ENCODE data around the gene UBE2Q2.

Gene UBE2Q2

GRCh38 chr15:75827691-75828090, 15.6 kb upstream of the UBE2Q2 start:
- Histone ChIP-seq H3K9me3 (ENCODE audit: control insufficient read depth, insufficient read depth, low read length) (no peaks in the 10 kb centered on the region), H3K4me1 (ENCODE audit: control insufficient read depth, insufficient read depth, low read length) (peaks cover 2% of the 10 kb centered on the region; the same call in 1 of the 2 replicates), H3K27me3 (ENCODE audit: control insufficient read depth, insufficient read depth, low read length) (no peaks in the 10 kb centered on the region), H3K27ac (ENCODE audit: low read length) (no peak overlapping the region), H3K4me3 (ENCODE audit: low read length) (no peak overlapping the region), H3K36me3 (ENCODE audit: control insufficient read depth, insufficient read depth, low read length) (no peaks in the 10 kb centered on the region)
- no peak for DNase-seq (ENCODE audit: low read depth, low spot score)
- WGBS (ENCODE audit: insufficient coverage, insufficient read length): no CpG with 5 or more reads among the region's 3 CpGs

GRCh38 chr15:75828429-75828828, 14.8 kb upstream of the UBE2Q2 start:
- DNase-seq (ENCODE audit: low read depth, low spot score): no peak
- Histone ChIP-seq H3K9me3 (ENCODE audit: control insufficient read depth, insufficient read depth, low read length) (no peaks in the 10 kb centered on the region), H3K4me1 (ENCODE audit: control insufficient read depth, insufficient read depth, low read length) (peaks cover 2% of the 10 kb centered on the region; the same call in 1 of the 2 replicates), H3K36me3 (ENCODE audit: control insufficient read depth, insufficient read depth, low read length) (no peaks in the 10 kb centered on the region), H3K27me3 (ENCODE audit: control insufficient read depth, insufficient read depth, low read length) (no peaks in the 10 kb centered on the region), H3K4me3 (ENCODE audit: low read length) (no peak overlapping the region), H3K27ac (ENCODE audit: low read length) (no peak overlapping the region)
- no CpG with 5 or more reads among the region's 9 CpGs for WGBS (ENCODE audit: insufficient coverage, insufficient read length)

- no peak for DNase-seq (ENCODE audit: low read depth, low spot score)
- no peaks in the 10 kb centered on the region for H3K4me1 ChIP-seq (ENCODE audit: control insufficient read depth, insufficient read depth, low read length)
- no CpG with 5 or more reads among the region's 8 CpGs for WGBS (ENCODE audit: insufficient coverage, insufficient read length)
- H3K4me3 ChIP-seq (ENCODE audit: low read length): no peak overlapping the region
- no peaks in the 10 kb centered on the region for H3K27me3 ChIP-seq (ENCODE audit: control insufficient read depth, insufficient read depth, low read length)
- no peaks in the 10 kb centered on the region for H3K36me3 ChIP-seq (ENCODE audit: control insufficient read depth, insufficient read depth, low read length)
- H3K9me3 ChIP-seq (ENCODE audit: control insufficient read depth, insufficient read depth, low read length): no peaks in the 10 kb centered on the region
- H3K27ac ChIP-seq (ENCODE audit: low read length): no peak overlapping the region
Measured at GRCh38 chr15:75830910-75831805, 12.1 kb upstream of the UBE2Q2 start.

DNA sequence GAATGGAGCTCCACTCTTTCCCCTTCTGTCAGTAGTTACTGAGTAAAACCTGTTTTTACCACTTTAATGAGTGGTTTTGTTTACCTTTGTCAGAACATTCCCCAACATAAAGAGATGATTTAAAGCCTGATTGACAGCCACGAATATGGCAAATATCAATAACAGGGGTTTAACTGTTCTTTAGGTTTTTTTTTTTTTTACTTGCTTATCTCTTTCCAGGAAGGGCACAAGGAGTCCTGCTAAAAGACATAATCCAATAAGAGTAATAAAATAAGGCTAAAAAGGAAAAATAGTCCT, 11.5 kb upstream of the UBE2Q2 start:
- Histone ChIP-seq H3K27me3 (ENCODE audit: control insufficient read depth, insufficient read depth, low read length) (no peaks in the 10 kb centered on the region), H3K4me1 (ENCODE audit: control insufficient read depth, insufficient read depth, low read length) (no peaks in the 10 kb centered on the region), H3K27ac (ENCODE audit: low read length) (no peak overlapping the region), H3K4me3 (ENCODE audit: low read length) (no peak overlapping the region), H3K9me3 (ENCODE audit: control insufficient read depth, insufficient read depth, low read length) (no peaks in the 10 kb centered on the region), H3K36me3 (ENCODE audit: control insufficient read depth, insufficient read depth, low read length) (no peaks in the 10 kb centered on the region)
- DNase-seq (ENCODE audit: low read depth, low spot score): no peak
- no CpG with 5 or more reads among the region's 1 CpG for WGBS (ENCODE audit: insufficient coverage, insufficient read length)

DNA sequence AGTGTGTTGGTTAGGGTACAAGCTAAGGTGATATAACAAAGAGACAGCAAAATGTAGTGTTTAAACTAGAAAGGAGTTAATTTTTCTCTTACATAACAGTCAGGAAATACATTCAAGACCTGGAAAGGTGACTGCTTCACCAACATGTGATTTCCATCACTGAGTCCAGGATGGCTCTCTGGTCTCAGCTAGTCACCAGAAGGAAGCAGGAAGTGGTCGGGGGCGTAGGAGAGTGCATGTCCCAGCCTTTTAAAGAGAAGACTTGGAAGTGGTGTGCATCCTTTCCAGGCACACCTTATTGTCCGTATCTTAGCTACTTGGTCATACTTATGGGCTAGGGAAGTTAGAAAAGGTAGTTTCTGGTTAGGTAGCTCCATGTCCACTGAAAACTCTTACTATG, 11.1 kb upstream of the UBE2Q2 start:
- Histone ChIP-seq H3K27me3 (ENCODE audit: control insufficient read depth, insufficient read depth, low read length) (no peaks in the 10 kb centered on the region), H3K27ac (ENCODE audit: low read length) (no peak overlapping the region), H3K36me3 (ENCODE audit: control insufficient read depth, insufficient read depth, low read length) (no peaks in the 10 kb centered on the region), H3K4me3 (ENCODE audit: low read length) (no peak overlapping the region), H3K9me3 (ENCODE audit: control insufficient read depth, insufficient read depth, low read length) (no peaks in the 10 kb centered on the region), H3K4me1 (ENCODE audit: control insufficient read depth, insufficient read depth, low read length) (no peaks in the 10 kb centered on the region)
- no CpG with 5 or more reads among the region's 3 CpGs for WGBS (ENCODE audit: insufficient coverage, insufficient read length)
- DNase-seq (ENCODE audit: low read depth, low spot score): no peak

DNA sequence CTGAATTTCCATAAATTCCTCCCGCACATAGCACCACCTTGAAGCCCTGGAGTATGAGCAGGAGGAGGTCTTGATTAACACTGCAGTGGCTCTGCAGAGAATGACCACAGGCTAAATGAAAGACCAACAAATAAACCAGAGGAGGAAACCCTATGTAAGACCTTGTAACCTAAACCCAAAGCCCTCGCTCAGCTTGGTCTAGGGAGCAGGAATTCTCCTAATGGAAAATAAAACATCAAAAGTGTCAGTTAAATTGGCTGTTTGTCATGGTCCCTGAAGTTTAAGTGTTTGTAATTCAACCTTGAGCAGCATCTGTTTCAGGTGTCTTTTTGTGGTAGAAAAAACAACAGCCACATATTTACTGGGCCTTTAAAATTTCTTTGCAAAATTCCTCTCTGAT, 9.2 kb upstream of the UBE2Q2 start:
- H3K36me3 ChIP-seq (ENCODE audit: control insufficient read depth, insufficient read depth, low read length): no peaks in the 10 kb centered on the region
- no CpG with 5 or more reads among the region's 2 CpGs for WGBS (ENCODE audit: insufficient coverage, insufficient read length)
- H3K27me3 ChIP-seq (ENCODE audit: control insufficient read depth, insufficient read depth, low read length): no peaks in the 10 kb centered on the region
- H3K27ac ChIP-seq (ENCODE audit: low read length): no peak overlapping the region
- no peak for DNase-seq (ENCODE audit: low read depth, low spot score)
- H3K9me3 ChIP-seq (ENCODE audit: control insufficient read depth, insufficient read depth, low read length): no peaks in the 10 kb centered on the region
- no peak overlapping the region for H3K4me3 ChIP-seq (ENCODE audit: low read length)
- no peaks in the 10 kb centered on the region for H3K4me1 ChIP-seq (ENCODE audit: control insufficient read depth, insufficient read depth, low read length)

DNA sequence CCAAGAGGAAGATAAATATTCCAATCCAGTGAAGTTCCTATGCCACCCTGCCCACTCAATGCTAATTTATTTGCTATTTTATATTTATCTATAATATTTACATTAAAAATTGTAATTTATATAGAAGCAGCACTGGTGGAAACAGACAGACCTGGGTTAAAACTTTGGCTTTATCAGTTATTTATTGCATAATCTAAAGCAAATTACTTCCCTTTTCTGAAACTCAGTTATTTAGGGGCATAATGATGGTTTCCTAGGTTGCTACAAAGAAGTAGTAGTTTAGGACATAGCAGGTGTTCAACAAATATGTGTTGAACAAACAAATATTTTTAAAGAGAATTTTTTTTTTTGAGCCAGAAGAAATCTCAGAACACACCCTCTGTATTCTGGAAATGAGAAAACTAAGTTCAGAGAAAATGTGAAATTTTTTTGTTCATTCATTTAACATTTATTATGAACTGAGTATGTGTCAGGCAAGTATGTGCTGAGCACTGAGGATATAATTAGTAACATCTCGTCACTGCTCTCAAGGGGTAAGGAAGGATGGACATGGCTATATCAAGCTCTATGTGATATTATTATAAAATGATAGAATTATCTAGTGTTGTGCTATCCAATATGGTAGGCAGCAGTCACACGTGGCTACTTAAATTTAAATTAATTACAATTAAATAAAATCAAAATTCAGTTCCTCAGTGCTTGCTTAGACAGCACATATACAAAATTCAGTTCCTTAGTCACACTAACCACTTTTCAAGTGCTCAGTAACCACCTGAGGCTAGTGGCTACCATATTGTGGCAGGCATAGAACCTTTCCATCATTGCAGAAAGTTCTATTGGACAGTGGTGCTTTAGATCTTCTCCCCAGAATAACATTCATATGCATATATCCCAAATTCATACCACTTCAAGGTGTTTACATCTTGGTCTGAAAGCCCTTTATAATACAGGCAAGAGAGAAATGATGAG, 7.0 kb upstream of the UBE2Q2 start:
- no peak overlapping the region for H3K4me3 ChIP-seq (ENCODE audit: low read length)
- H3K27ac ChIP-seq (ENCODE audit: low read length): no peak overlapping the region
- H3K9me3 ChIP-seq (ENCODE audit: control insufficient read depth, insufficient read depth, low read length): no peaks in the 10 kb centered on the region
- H3K27me3 ChIP-seq (ENCODE audit: control insufficient read depth, insufficient read depth, low read length): no peaks in the 10 kb centered on the region
- no peaks in the 10 kb centered on the region for H3K36me3 ChIP-seq (ENCODE audit: control insufficient read depth, insufficient read depth, low read length)
- no CpG with 5 or more reads among the region's 2 CpGs for WGBS (ENCODE audit: insufficient coverage, insufficient read length)
- H3K4me1 ChIP-seq (ENCODE audit: control insufficient read depth, insufficient read depth, low read length): no peaks in the 10 kb centered on the region
- no peak for DNase-seq (ENCODE audit: low read depth, low spot score)

DNA sequence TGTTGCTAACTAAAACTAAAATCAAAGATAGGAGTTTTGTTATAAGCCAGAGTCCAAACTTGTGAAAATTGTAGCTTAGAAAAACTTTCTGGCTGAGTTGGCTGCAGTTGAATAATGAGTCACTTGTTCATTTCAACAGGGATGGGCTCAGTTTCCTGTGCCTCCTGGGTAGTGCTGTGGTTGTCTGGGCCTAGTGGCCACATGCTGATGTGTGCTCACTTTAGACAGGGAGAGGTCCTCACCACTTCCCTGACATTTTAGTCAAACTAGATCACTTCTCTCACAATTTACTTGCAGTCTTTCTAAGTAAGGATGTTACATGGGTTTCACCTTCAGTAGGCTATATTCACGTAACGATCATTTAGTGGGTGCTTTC, 6.3 kb upstream of the UBE2Q2 start:
- no peaks in the 10 kb centered on the region for H3K9me3 ChIP-seq (ENCODE audit: control insufficient read depth, insufficient read depth, low read length)
- H3K27me3 ChIP-seq (ENCODE audit: control insufficient read depth, insufficient read depth, low read length): no peaks in the 10 kb centered on the region
- no peaks in the 10 kb centered on the region for H3K4me1 ChIP-seq (ENCODE audit: control insufficient read depth, insufficient read depth, low read length)
- no peak for DNase-seq (ENCODE audit: low read depth, low spot score)
- WGBS (ENCODE audit: insufficient coverage, insufficient read length): no CpG with 5 or more reads among the region's 2 CpGs
- no peak overlapping the region for H3K27ac ChIP-seq (ENCODE audit: low read length)
- no peak overlapping the region for H3K4me3 ChIP-seq (ENCODE audit: low read length)
- H3K36me3 ChIP-seq (ENCODE audit: control insufficient read depth, insufficient read depth, low read length): no peaks in the 10 kb centered on the region

GRCh38 chr15:75840659-75841058, 2.6 kb upstream of the UBE2Q2 start:
- H3K4me1 ChIP-seq (ENCODE audit: control insufficient read depth, insufficient read depth, low read length): peaks cover 1% of the 10 kb centered on the region; the same call in 1 of the 2 replicates
- no peak overlapping the region for H3K4me3 ChIP-seq (ENCODE audit: low read length)
- no peak for DNase-seq (ENCODE audit: low read depth, low spot score)
- no peak overlapping the region for H3K27ac ChIP-seq (ENCODE audit: low read length)
- no peaks in the 10 kb centered on the region for H3K9me3 ChIP-seq (ENCODE audit: control insufficient read depth, insufficient read depth, low read length)
- no peaks in the 10 kb centered on the region for H3K36me3 ChIP-seq (ENCODE audit: control insufficient read depth, insufficient read depth, low read length)
- no peaks in the 10 kb centered on the region for H3K27me3 ChIP-seq (ENCODE audit: control insufficient read depth, insufficient read depth, low read length)

DNA sequence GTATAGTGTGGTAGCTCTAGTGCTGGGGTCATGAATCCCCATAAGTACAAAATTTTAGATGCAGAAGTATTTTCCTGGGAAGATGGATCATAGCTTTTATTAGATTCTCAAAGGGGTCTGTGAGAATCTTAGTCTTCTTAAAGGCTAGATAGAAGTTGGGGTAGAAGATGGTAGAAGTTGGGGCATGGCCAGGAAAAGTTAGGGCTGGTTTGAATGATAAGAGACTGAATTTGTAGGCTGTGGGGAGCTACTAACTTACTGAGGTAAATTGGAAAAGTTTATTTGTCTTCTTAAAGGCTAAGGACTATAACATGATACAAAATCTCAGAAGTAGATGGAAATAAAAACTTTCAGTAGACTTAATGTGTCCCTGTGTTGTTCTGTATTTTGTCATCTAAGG, 1.6 kb upstream of the UBE2Q2 start:
- H3K9me3 ChIP-seq (ENCODE audit: control insufficient read depth, insufficient read depth, low read length): no peaks in the 10 kb centered on the region
- peaks cover 1% of the 10 kb centered on the region; the same call in 1 of the 2 replicates for H3K4me1 ChIP-seq (ENCODE audit: control insufficient read depth, insufficient read depth, low read length)
- no peak overlapping the region for H3K4me3 ChIP-seq (ENCODE audit: low read length)
- H3K27me3 ChIP-seq (ENCODE audit: control insufficient read depth, insufficient read depth, low read length): no peaks in the 10 kb centered on the region
- H3K36me3 ChIP-seq (ENCODE audit: control insufficient read depth, insufficient read depth, low read length): no peaks in the 10 kb centered on the region
- no peak for DNase-seq (ENCODE audit: low read depth, low spot score)
- no peak overlapping the region for H3K27ac ChIP-seq (ENCODE audit: low read length)
